SH-SY5Y (cell line): Measurements from ENCODE around the gene SPRED2.

Source experiments
- GATA2 ChIP-seq: IDR thresholded peaks from 2 replicates; pipeline ENCODE4 v1.6.1; 2011; ENCODE audit warnings: mild to moderate bottlenecking, low read depth, low read length
- GATA3 ChIP-seq: IDR thresholded peaks from 2 replicates; pipeline ENCODE4 v1.6.1; 2011; ENCODE audit warnings: low read depth, mild to moderate bottlenecking, low read length, moderate library complexity

DNA sequence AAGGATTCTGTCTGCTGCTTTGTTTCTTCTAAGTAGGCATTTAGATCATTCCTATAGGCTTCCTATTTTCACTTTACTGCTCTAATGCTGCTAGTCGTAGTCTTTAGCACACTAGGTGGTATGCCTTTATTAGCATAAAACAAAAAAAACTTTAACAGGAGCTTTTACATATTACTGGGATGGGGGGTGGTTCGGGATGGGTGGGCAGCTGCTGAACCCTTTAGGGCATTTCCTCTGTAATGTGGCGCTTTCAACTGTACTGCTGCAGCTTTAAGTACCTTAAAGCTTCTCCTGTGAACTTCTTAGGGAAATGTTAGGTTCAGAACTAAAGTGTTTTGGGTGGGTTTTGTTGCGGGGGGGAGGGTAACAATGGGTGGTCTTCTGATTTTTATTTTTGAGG lies 163.4 kb downstream of the SPRED2 start:
- TF ChIP-seq GATA3 (no peak), GATA2 (no peak)
